Stimulated activated CD8-positive, alpha-beta memory T cell treated with anti-CD3 and anti-CD28 coated beads, Interleukin-15, amount 100 ng/mL, for 4 hours (primary cell): ENCODE measurements around the gene ZNF566.
"Not testable (repeated sequence)": the region's sequence is repeated elsewhere in the genome, so short reads cannot be mapped to it uniquely, and the experiment has no call there.

ENCODE experiments used
- DNase-seq, 2 donors: peaks; one replicate each; pipeline ENCODE4 v3.0.0-alpha.2; 2020; ENCODE audit warnings: low read depth in 2 of 2

The ZNF566 gene

DNA sequence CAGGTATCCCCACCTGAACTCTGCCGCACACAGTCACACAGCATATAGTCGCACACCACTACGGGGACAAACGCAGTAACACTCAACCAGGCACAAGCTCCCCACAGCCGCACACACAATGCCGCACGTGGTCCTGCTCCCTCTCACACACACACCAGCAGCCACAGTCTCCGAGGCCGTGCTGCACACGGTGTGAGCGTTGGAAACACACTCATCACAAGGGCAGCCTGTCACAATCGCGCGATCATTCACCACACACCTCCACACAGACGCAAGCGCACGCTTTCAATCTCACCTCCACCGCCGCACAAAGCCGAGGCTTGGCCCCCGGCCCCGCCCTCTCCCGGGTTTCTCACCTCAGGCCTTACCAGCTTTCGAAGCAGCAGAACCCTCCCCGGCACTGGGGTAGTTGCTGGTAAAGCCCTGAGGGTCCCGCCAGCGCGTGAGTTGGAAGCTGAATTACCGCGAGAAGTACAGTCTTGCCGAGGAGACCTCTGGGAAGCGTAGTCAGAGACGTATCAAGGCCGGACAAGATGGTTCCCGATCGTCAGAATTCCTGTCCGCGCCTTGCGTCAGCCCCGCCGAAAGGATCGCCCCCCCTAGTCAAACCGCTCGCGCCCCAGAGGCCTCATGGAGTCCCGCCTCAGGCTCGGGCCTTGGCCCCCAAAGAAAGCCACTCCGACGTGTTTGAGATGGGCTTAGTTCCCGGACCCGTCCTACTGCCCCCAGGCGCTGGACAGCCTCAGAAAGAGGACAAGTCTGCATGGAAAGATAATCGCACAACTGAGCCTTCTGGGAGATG is at the start of gene ZNF566:
Gene ZNF566, minus strand, starts transcription at position 444 of the 802 bp plus-strand sequence. CDS start 13,004 bp downstream, outside the sequence.
- DNase-seq, result peak; percentile 88 to 94

DNA sequence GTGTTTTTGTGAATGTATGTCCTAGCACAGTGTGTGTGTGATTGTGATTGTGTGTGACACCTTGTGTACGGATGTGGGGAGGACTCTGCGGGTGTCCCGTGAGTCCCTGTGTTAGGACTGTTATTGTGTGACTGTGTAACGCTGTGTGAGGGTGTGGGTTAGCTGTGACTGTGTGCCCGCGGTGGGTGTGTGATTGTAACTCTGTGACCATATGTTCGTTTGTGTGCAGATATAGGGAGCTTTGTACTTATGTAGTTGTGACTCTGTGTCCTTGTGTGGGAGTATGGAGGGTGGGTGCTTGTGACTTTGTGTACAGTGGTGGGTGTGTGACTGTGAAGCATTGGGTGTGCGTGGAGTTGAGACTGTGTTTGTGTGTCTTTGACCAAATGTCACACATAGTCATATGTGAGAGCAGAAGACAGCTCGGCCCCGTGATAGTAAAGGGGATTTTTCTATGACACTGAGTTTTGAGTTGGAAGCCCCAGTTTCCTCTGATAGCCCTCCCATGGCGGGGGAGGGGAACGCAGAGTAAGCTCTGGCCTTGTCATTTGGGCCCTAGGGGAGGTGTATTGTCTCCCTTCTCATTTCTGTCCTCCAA is 39.7 kb upstream of the ZNF566 start:
- DNase-seq, result peak; percentile 0 to 1

DNA sequence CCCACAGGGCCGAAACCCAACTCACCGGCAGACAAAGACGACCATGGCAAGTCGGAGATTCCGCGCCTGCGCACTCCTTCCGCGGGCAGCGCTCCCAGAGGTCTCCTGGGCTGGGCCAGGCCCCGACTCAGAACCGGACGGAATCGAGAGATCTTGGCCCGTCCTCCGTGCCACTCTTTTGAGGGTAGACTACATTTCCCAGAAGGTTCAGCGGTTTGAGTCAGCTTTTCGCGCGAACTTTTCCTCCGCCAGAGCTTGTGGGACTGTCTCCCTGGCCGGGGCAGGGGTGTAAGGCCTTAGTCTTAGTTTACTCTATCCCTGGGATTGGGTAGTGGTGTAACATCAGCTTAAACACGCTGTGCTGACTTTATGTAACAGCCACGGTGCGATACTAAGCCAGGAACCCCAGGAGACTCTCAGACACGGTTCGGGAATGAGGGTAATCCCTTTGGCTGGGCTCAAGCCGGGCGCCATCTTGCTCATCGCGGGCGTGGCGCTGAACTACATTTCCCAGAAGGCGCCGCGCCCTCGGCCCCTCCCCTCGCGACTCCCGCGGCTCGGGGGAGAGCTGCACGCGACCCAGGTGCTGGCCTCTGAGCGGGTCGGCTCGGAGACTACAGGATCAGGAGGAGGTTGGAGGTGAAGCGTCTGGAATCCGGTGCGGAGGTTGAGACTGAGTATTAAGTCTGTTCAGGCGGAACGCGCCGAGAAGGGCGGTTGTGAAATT is 39.0 kb upstream of the ZNF566 start, which contains the start of gene ZNF260:
Gene ZNF260, minus strand, starts transcription at position 78 of the 727 bp plus-strand sequence. CDS start 13,033 bp downstream, outside the sequence.
- peak; percentile 82 to 89 for DNase-seq

DNA sequence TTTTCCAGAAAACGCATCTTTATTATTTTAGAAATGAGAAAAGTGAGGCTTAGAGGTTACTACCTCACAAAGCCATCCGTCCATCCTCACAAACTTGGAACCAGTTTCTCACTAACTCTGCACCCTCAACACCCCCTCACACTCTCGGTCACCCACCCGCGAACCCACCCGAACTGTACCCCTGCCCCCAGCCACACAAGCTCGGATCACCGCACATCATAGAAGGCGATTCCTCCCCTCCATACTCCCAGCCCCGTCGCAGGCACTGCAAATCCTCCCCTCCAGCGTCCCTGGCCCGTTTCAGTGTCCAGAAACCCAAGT is 38.5 kb upstream of the ZNF566 start:
- no peak for DNase-seq

DNA sequence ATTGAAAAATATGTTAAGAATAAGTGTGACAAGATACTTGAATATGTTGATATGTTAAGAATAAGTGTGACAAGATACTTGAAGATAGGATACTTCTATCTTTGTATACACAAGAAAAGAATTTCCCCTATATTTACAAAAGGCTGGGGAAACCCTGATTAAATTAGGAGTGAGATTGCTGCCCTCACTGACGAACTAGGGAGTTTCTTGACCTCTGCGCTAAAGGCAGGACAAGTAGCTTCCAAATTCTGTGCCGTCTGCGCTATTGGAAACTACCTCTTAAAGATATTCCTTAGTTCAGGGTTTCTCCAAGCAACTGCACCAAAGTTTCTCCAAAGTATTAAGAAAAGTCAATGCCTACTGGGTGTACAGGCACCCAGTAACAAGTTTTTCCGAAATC is 38.0 kb upstream of the ZNF566 start:
- no peak for DNase-seq

DNA sequence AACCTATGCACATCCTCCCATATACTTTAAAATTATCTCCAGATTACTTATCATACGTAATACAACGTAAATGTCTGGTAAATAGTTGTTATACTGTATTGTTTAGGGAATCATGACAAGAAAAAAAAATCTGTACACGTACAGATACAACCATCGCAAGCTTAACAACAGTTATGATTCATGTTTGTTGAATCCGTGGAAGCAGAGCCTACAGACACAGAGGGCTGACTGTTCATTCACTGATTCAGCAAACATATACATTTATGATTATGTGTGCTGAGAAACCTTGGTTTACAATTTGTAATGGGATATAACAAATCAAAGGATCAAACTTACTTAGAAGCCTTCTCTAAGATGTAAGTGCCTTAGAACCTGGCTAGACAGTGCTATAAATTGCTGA is 37.2 kb upstream of the ZNF566 start:
- no peak for DNase-seq

DNA sequence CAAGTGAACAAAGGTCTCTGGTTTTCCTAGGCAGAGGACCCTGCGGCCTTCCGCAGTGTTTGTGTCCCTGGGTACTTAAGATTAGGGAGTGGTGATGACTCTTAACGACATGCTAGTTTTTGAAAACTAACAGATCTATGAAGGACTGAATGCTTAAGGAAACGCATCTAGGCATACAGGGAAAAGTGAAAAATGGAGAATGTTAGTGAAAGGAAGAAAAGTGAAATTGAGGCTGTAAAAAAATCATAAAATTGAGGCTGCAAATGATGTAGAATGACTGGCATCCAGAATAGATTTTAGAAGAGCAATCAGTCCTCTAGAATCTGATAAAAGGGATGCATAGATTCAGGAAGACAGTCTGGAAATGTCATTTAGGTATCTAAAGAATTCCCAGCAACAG is 35.3 kb upstream of the ZNF566 start:
- no peak for DNase-seq

DNA sequence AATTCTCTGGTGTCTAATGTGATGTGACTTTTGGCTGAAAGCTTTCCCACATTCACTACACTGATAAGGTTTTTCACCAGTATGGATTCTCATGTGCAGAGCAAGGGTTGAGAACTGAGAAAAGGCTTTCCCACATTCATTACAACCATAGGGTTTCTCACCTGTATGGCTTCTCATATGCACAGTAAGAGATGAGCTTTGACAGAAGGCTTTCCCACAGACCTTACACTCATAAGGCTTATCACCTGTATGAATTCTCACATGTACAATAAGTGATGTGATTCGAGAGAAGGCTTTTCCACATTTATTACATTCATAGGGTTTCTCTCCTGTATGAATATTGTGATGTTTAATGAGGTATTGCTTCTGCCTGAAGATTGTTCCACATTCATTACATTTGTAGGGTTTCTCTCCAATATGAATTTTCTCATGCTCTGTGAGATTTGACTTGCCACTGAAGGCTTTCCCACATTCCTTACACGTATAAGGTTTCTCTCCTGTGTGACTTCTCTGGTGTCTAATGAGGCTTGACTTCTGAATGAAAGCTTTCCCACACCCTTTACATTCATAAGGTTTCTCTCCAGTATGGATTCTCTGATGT is 24.8 kb upstream of the ZNF566 start:
- no peak for DNase-seq

DNA sequence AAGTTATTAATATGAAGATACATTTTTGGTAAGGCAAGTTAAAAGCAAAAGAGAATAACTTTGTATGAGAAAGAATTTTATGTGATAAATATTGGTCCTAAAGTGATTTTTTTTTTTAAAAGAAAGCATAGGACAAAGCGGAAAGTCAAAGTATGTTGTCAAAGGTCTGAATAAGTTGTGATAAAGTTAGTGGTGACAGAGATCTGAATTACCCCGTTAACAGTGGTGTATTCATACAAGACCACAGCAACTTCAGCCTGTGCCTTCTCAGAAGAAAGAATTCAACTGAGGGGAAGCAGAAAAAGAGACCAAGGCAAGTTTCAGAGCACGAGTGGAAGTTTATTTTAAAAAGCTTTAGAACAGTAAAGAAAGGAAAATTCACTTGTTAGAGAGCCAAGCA is 19.0 kb upstream of the ZNF566 start:
- no peak for DNase-seq

DNA sequence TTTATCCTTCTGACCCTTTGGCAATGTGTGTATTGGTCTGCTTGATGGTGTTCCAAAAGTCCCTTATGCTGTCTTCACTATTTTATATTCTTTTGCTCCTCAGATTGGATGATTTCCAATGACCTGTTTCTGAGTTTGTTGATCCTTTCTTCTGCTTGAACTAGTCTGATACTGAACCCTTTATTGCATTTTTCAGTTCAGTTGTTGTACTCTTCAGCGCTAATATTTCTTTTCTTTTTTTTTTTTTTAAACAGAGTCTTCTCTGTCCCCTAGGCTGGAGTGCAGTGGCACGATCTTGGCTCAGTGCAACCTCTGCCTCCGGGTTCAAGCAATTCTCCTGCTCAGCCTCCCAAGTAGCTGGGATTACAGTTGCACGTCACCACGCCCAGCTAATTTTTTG is 12.6 kb upstream of the ZNF566 start:
- DNase-seq, result no peak

DNA sequence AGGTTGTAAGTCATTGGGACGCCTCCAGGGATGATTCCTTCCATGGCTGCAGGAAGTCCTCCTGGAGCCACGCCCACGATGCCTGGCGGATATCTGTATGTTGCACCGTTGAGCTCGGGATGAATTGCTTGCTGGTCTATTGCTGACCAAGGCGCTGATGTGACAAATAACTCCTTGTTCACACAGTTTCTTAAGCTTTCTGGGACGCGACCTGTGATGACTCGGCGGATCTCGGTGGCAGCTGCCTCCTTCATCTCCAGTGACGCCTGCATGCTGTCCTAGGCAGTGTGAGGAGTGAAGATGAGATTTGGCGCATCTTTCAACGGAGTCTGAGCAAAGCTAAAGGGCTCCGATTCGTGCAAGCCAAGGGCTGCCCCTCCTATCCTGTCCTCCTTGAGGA is 7.6 kb upstream of the ZNF566 start:
- no peak for DNase-seq

DNA sequence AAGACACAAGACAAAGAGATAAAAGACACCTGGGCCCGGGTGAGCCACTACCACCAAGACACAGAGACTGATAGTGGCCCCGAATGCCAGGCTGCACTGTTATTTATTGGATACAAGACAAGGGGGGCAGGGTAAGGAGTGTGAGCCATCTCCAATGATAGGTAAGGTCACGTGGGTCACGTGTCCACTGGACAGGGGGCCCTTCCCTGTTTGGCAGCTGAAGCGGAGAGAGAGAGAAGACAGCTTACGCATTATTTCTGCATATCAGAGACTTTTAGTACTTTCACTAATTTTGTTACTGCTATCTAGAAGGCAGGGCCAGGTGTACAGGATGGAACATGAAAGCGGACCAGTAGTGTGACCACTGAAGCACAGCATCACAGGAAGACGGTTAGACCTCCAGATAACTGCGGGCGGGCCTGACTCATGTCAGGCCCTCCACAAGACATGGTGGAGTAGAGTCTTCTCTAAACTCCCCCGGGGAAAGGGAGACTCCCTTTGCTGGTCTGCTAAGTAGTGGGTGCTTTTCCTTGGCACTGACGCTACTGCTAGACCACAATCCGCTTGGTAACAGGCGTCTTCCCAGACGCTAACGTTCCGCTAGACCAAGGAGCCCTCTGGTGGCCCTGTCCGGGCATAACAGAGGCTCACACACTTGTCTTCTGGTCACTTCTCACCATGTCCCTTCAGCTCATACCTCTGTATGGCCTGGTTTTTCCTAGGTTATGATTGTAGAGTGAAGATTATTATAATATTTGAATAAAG is 3.5 kb upstream of the ZNF566 start:
- not testable (repeated sequence) for DNase-seq

DNA sequence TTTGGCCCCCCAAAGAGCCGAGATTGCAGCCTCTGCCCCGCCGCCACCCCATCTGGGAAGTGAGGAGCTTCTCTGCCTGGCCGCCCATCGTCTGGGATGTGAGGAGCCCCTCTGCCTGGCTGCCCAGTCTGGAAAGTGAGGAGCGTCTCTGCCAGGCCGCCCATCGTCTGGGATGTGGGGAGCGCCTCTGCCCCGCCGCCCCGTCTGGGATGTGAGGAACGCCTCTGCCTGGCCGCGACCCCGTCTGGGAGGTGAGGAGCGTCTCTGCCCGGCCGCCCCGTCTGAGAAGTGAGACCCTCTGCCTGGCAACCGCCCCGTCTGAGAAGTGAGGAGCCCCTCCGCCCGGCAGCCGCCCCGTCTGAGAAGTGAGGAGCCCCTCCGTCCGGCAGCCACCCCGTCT is 1.5 kb upstream of the ZNF566 start:
- DNase-seq, result not testable (repeated sequence)

DNA sequence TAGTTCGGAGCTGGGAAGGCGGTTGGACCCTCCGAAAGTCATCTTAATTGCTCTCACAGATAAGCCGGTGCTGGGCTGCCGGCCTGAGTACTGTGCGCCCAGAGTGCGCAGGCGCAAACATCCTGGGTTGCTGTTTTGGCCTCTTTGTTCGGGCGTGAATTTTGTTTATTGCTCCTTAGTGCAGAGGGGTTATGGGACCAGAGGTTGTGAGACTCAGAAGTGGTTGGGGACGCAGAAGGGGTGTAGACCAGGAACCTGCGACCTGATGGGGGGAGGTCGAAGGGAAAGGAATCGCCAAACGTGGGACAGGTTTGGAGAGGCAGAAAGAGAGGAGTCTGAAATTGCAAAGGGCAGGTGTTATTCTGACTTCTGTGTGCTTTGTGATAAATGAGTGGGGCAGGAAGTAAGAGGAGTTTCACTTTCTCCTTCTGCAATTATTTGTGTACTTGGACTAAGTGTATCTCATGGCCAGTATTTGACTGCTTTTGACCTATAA is 607 bp upstream of the ZNF566 start:
- peak in 1 of 2 donors; percentile 47 for DNase-seq

DNA sequence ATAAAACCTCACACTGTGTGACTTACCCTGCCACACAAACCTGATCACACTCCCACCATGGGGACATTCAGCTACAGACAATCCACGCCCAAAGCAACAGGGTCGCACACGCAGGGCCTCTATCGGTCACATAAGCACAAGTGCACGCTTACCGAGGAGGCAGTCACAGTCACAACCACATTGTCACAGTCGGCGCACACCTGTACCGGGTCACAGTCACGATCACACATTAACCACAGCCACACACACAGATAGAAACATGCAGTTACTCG is 579 bp downstream of the ZNF566 start:
- peak in 1 of 2 donors; percentile 25 for DNase-seq

DNA sequence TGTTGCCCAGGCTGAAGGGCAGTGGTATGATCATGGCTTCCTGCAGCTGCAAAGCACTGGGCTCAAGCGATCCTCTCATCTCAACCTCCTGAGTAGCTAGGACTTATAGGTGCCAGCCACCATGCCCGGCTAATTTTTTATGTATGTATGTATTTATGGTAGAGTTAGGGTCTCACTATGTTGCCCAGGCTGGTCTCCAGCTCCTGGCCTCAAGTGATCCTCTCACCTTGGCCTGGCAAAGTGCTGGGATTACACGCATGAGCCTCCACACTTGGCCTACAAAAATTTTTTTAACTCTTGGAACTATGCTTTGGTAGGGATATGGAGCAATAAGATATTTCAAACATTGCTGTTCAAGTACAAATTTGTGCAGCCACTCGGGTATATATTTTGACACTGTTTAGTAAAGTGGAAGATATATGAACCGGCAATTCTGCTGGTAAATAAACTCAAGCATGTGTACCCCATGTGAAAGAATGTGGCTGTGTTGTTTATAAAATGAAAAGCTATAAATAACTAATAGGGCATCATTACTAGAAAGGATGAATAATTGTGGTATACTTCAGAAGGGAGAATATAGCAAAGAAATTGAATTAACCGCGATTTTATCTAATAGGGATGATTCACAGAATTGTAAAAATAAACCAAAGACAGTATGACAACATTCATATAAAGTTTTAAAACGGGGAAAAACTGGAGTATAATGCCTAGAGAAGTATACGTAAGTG is 1.1 kb downstream of the ZNF566 start:
- no peak for DNase-seq

DNA sequence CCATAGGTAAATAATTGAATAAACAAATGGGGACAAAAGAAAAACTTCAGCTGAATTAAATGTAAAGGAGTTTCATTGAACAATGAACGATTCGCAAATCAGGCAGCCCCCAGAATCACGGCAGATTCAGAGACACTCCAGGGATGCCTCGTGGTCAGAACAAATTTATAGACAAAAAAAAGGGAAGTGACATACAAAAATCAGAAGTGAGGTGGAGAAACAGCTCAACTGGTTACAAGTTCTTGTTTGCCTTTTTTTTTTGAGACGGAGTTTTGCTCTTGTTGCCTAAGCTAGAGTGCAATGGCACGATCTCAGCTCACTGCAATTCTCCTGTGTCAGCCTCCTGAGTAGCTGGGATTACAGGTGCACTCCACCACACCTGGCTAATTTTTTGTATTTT is 5.7 kb downstream of the ZNF566 start:
- DNase-seq, result no peak

DNA sequence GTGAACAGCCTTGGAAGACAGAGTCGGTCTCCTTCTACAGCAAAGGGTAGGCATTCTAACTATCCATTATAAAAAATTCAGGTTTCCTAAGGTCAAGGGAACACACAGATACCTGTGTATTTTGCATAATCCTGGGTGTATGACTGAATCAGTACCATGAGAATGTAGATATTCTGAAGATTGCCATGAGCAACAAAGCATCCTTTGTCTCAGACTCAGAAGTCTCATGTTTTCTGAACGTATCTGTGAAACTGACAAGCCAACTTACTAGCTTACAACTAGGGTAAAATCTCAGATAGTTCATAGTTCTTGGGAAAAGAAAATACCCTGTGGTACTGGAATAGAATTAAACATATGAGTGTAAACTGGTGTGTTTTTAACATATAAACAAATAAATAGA is 6.5 kb downstream of the ZNF566 start:
- no peak for DNase-seq

DNA sequence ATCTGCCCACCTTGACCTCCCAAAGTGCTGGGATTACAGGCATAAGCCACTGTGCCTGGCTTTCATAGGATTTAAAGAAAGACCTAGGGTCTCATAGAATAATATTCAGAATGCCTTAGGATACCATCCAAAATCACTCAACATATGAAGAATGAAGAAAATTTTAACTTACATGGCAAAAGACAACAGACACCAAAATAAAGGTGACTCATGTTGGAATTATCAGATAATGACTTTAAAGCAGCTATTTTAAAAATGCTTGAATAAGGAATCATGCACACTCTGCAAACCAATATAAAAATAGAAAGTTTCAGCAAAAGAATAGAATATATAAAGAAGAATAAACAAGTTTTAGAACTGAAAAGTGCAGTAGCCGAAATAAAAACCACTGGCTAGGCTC is 29.3 kb downstream of the ZNF566 start:
- no peak for DNase-seq

DNA sequence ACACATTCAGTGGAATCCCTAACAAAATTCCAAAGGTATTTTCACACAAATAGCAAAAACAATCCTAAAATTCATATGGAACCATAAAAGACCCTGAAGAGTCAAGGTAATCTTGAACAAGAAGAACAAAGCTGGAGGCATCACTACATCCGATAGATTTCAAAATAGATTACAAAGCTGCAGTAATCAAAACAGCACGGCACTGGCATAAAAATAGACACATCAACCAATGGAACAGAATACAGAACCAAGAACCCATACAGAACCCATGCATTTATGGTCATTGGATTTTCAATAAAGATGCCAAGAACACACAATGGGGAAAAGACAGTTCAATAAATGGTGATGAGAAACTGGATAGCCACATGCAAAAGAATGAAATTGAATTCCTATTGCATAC is 32.5 kb downstream of the ZNF566 start:
- no peak for DNase-seq

DNA sequence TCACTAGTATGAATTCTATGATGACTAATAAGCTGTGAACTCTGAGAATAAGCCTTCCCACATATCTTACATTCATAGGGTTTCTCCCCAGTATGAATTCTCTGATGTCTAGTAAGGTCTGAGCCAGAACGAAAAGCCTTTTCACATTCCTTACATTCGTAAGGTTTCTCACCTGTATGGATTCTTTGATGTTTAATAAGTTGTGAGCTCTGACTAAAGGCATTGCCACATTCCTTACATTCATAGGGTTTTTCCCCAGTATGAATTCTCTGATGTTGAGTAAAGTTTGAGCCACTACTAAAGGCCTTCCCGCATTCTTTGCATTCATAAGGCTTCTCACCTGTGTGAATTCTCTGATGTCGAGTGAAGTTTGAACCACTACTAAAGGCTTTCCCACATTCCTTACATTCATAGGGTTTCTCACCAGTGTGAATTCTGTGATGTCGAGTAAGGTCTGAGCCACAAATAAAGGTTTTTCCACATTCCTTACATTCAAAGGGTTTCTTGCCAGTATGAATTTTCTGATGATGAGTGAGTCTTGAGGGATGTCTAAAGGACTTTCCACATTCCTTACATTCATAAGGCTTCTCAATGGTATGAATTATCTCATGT is 40.2 kb downstream of the ZNF566 start:
- no peak for DNase-seq
